AG04450 (cell line): ENCODE results near the gene CBX2. TPM values are rescaled to one million over a fixed set of nuclear protein-coding genes. Genes with fewer than 3 reads are reported as not detected.

ENCODE experiments used
- CTCF ChIA-PET: fragments of 300-600, 350-600 bp; formaldehyde crosslinking; extraction: SDS; loops from one replicate; lab custom pipeline; 2022; ENCODE audit warnings: antibody characterized with exemption, inconsistent platforms; lab: Charles Lee
- POLR2A ChIA-PET: fragments of 350-600 bp; formaldehyde crosslinking; extraction: SDS; loops from one replicate; lab custom pipeline; 2021; ENCODE audit warnings: antibody characterized with exemption, inconsistent platforms; lab: Yijun Ruan, JAX
- DNase-seq: peaks from one replicate; pipeline ENCODE4 v3.0.0-alpha.2; 2011; ENCODE audit warnings: low read depth, low spot score
- H3K27ac ChIP-seq: one replicate; pipeline ENCODE4 v1.5.1; 2012; ENCODE audit warnings: low read depth, low read length, control low read depth
- H3K27me3 ChIP-seq: one replicate; pipeline ENCODE4 v1.6.0; 2012; ENCODE audit warnings: low read length; ENCODE audit not compliant: control insufficient read depth, insufficient read depth
- H3K4me3 ChIP-seq: 2 replicates; pipeline ENCODE4 v1.5.1; 2011; ENCODE audit warnings: mild to moderate bottlenecking, low read depth, low read length, control low read depth
- H3K9me3 ChIP-seq: 2 replicates; pipeline ENCODE4 v1.5.1; 2012; ENCODE audit warnings: low read length; ENCODE audit not compliant: control insufficient read depth, insufficient read depth
- polyA plus RNA-seq: library from polyadenylated mRNA; depleted of rRNA; stranded (reverse); fragments of >200 nt; gene quantifications from 2 replicates; pipeline ENCODE4 v1.2.3, GENCODE V29; 2011
- TF ChIP-seq, protein P1 (sequence below): IDR thresholded peaks from 2 replicates; pipeline ENCODE4 v1.5.1; 2011; ENCODE audit warnings: low read depth, low read length, control low read depth, inconsistent platforms

Gene CBX2
- polyA plus RNA-seq, 1 experiment, result 2.3 TPM

DNA sequence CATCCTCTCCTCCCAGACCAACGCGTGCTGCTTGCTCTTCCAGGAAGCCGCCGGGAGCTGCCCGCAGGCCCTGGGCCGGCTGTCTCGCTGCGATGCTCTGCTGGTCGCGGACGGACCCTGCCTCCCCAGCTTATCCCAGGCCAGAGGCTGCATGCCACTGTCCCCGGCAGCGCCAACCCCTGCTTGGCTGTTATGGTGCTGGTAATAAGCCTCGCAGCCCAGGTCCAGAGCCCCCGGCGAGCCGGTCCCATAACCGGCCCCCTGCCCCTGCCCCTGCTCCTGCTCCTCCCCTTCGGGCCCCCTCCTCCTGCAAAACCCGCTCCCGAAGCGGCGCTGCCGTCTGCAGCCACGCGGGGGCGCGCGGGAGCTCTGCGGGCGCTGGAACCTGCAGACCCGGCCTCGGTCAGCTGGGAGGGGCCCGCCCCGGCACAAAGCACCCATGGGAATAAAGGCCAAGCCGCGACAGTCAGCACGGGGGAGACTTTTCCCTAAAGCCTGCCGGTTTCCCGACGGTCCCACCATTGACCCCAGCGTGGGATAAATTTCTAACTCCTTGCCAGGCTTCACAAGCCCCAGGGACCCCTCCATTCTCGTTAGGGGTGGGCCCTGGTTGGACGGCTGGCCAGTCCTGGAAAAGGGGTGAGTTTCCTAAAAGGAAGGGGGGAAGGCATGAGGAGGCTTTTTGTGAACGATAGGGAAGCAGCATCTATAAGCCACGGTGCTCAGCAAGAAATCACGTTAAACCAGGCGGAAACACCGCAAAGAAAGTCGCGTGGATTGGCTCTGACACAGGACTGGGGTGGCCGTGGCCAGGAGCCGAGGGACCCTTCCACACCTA is 36.0 kb upstream of the CBX2 start:
- Histone ChIP-seq H3K27ac (no peak overlapping the region), H3K27me3 (peaks cover 53% of the 10 kb centered on the region), H3K4me3 (no peak overlapping the region), H3K9me3 (no peaks in the 10 kb centered on the region)
- TF ChIP-seq, protein P1, sequence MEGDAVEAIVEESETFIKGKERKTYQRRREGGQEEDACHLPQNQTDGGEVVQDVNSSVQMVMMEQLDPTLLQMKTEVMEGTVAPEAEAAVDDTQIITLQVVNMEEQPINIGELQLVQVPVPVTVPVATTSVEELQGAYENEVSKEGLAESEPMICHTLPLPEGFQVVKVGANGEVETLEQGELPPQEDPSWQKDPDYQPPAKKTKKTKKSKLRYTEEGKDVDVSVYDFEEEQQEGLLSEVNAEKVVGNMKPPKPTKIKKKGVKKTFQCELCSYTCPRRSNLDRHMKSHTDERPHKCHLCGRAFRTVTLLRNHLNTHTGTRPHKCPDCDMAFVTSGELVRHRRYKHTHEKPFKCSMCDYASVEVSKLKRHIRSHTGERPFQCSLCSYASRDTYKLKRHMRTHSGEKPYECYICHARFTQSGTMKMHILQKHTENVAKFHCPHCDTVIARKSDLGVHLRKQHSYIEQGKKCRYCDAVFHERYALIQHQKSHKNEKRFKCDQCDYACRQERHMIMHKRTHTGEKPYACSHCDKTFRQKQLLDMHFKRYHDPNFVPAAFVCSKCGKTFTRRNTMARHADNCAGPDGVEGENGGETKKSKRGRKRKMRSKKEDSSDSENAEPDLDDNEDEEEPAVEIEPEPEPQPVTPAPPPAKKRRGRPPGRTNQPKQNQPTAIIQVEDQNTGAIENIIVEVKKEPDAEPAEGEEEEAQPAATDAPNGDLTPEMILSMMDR, result peak; percentile 81
- POLR2A ChIA-PET, result interaction anchor here (0.8 to 1.0 kb wide), 2 partner anchors 97 to 246 kb away, joined by 3 to 4 read pairs; no protein-coding TSS in a partner anchor
- no peak for DNase-seq
- CTCF ChIA-PET, result interaction anchor here (0.6 to 2.1 kb wide), 12 partner anchors 7 to 265 kb away, joined by 3 to 10 read pairs (median 3); no protein-coding TSS in a partner anchor

GRCh38 chr17:79742589-79742918 is 35.4 kb upstream of the CBX2 start:
- Histone ChIP-seq H3K4me3 (no peak overlapping the region), H3K27ac (no peak overlapping the region), H3K9me3 (no peaks in the 10 kb centered on the region; the same call in 1 of the 2 replicates), H3K27me3 (peaks cover 57% of the 10 kb centered on the region)
- POLR2A ChIA-PET, result no interaction called here
- DNase-seq, result no peak
- CTCF ChIA-PET, result interaction anchor here (0.6 to 2.1 kb wide), 9 partner anchors 7 to 359 kb away, joined by 3 to 10 read pairs (median 3); partner anchors contain the start of gene GAA
- TF ChIP-seq, protein P1, result no peak

DNA sequence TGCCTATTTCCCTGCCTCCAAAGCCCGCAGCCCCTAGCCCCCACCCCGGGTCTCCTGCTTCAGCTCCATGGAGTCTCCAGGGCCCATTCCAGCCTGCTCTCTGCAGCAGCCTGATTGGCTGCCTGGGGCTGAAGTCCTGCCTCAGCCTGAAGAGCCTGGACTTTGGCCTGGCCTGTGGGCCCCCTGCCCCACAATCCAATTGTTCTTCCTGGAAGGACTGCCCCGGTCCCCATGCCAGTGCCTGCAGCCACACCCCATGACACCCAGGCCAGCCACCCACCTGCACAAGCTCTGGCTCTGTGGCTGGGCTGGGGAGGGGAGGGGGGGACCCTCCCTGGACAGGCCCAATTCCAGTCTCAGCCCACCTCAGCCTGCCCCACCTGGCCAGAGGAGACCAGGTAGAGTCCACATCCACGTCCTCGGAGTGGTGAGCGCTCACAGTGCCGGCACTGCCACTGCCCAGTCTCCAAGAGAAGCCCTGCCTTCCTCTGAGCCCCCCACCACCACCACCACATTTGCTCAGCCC is 34.9 kb upstream of the CBX2 start:
- H3K27ac ChIP-seq, result no peak overlapping the region
- peaks cover 58% of the 10 kb centered on the region for H3K27me3 ChIP-seq
- POLR2A ChIA-PET, result no interaction called here

DNA sequence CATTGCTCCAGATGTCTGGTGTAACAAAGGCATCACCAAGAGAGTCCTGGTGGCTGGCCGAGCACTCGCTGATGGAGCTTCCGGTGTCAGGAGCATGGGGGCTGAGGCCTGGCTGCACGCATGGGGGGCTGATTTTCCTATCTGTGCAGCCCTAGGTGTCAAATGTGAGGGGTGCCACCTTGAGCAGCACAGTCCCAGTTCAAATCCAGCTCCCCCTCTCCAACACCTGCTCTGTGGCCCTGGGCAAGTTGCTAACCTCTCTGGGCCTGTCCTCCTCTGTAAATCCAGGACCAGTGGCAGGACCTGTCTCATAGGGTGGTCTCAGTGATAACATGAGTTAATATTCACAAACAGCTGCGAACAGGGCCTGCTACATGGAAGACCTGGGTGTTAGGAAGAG is 34.3 kb upstream of the CBX2 start:
- H3K4me3 ChIP-seq, result no peak overlapping the region
- ChIA-PET CTCF (interaction anchor here (0.5 to 1.2 kb wide), 5 partner anchors 15 to 358 kb away, joined by 3 to 5 read pairs (median 4); partner anchors contain the start of genes CBX4, CBX8 and GAA), POLR2A (no interaction called here)
- DNase-seq, result no peak
- no peaks in the 10 kb centered on the region; the same call in 1 of the 2 replicates for H3K9me3 ChIP-seq
- H3K27ac ChIP-seq, result no peak overlapping the region
- peaks cover 57% of the 10 kb centered on the region for H3K27me3 ChIP-seq
- TF ChIP-seq, protein P1, result no peak

More for the DNA sequence above, 34.9 kb upstream of the CBX2 start:
- TF ChIP-seq, protein P1, result no peak
- CTCF ChIA-PET, result interaction anchor here (1.2 kb wide), 1 partner anchor 359 kb away, joined by 3 read pairs; the partner anchor contains the start of gene GAA
- DNase-seq, result no peak
- Histone ChIP-seq H3K9me3 (no peaks in the 10 kb centered on the region; the same call in 1 of the 2 replicates), H3K4me3 (no peak overlapping the region)
